22Rv1 (cell line): Measurements from ENCODE around the gene SSU72.

Experiments used
- H3K27ac ChIP-seq: fragments of 450-650 bp; 2 replicates; pipeline ENCODE4 v1.5.1; 2017
- CTCF ChIP-seq: fragments of 450-650 bp; IDR thresholded peaks from 2 replicates; pipeline ENCODE4 v1.5.1; 2017; ENCODE audit warnings: mild to moderate bottlenecking
- ZFX ChIP-seq: fragments of 450-650 bp; IDR thresholded peaks from 2 replicates; pipeline ENCODE4 v1.6.1; 2017; ENCODE audit warnings: antibody characterized with exemption, borderline replicate concordance

The SSU72 gene

GRCh38 chr1:1602968-1603506, 28.4 kb upstream of the SSU72 start:
- TF ChIP-seq CTCF: no peak
- TF ChIP-seq ZFX: no peak
- H3K27ac ChIP-seq: no peak overlapping the region

- H3K27ac ChIP-seq: no peak overlapping the region
These were observed 27.8 kb upstream of the SSU72 start for GRCh38 chr1:1602304-1602967.

DNA sequence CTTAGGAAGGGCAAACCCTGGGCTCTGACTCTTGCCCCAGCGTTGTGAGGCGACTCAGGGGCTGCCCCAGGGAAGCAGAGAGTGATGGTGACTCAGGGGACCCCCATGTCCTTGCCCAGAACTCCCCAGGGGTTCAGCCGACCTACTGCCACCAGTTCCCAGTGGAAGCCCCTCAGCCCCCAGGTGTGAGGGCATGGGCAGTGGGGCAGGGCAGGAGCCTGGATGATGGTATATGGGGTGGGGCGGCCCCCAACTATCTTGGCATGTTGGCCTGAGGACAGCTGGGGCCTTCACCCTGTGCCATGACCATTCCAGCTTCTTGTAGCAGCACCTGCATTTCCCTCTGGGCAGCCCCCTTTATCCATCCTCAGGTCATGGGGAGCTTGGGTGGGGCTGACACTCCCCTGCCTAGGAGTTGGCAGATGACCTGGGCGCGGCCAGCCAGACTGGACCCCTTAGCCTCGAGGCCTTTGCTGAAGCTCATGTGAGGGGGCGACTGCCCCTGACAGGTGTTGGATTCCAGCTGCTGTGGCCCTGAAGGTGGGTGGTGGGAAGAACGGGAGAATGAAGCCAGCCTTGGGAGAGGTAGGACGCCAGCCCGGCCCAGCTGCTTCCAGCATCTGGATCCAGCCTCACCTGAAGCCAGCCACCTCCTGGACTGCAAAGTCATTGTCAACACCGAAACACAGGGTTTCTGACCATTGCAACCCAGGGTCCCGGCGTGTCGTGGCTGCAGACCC, 27.1 kb upstream of the SSU72 start:
- H3K27ac ChIP-seq: no peak overlapping the region
- TF ChIP-seq CTCF (no peak), ZFX (no peak)

More at GRCh38 chr1:1602304-1602967, 27.8 kb upstream of the SSU72 start:
- no peak for TF ChIP-seq CTCF

DNA sequence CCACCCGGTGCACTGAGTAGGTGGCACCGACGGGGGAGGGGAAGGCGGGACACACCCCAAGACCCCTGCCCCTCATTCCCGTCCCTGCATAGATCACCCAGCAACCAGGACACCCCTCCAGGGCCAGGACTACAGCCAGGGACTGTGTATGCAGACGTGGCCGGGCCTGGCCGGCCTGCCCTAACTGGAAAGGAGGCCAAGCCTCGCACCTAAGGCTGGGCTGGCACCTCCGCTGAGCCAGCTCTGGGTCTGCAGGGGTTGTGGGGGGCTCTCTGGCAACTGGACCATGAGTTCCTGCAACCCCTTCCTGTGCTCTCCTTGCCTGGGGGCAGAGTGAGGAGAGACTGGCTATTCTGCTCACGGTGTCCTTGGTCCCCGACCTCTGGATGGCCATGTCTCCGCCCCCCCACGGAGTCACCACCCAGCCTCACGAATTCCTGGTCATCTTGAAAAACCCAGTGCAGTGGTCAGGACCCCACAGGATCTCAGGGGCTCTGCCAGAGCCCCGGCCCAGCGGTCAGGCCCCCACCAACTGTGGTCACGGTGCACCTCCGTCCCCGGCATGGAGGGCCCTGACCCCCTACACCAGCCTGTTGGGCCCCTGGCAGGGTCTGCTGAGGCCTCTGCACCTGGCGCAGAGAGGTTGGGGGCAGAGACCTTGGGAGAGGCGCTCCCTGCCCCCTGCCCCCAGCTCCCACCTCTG, 26.3 kb upstream of the SSU72 start:
- TF ChIP-seq CTCF: no peak
- no peak for TF ChIP-seq ZFX
- no peak overlapping the region for H3K27ac ChIP-seq

- H3K27ac ChIP-seq: 0 out of 2 replicates have a peak within 1 kb of the TSS, but pooled peaks have one; percentile 17
- no peak for TF ChIP-seq ZFX
- no peak for TF ChIP-seq CTCF
These were observed 25.5 kb upstream of the SSU72 start, which contains the start of gene FNDC10 for GRCh38 chr1:1599935-1600860. Gene FNDC10 (minus strand): TSS chr1:1600135. CDS start chr1:1600015, 120 bp downstream.

DNA sequence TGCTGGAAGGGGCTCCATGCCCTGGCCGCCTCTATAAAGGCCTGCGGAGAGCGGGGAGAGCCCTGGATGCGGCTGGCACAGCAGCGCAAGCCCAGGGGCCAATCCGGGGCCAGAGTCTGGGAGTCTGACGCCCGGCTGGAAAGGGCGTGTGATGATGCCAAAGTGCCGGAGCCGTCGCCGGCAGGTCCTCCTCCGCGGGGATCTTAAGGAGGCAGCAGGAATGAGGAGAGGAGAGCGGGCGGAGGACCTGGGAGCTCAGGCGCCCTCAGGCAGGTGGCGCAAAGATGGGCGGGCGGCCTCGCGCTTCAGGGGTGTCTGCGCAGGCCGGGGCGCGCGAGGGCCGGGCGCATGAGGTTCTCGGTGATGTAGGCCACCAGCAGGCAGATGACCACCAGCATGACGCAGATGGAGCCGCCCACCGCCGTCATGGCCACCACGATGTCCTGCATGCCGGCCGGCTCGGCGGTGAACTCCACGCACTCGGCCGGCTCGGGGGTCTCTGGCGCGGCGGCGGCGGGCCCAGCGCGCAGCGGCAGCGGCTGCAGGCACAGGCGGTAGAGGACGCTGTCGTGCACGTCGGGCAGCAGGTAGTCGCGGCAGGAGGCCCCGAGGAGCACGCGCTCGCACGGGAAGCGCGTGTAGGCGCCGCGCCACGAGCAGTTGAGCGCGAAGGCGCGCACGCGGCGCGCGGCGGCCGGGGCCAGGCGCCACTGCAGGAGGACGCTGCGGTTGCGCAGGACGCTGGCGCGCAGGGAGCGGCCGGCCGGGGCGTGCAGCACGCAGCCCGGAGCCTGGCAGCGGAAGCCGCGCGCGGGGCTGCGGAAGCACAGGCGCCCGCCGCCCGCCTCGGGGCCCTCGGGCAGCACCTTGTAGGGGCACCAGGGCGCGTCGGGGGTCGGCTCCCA, 24.6 kb upstream of the SSU72 start:
- 0 out of 2 replicates have a peak overlapping the region, but pooled peaks have one; percentile 17 for H3K27ac ChIP-seq
- TF ChIP-seq ZFX (no peak), CTCF (peak; percentile 51)
